ENCODE data around the gene SMPD1. TPM values are rescaled to one million over a fixed set of nuclear protein-coding genes. Genes with fewer than 3 reads are reported as not detected.

SMPD1 gene
- total and polyA plus RNA-seq, 2 experiments from 2014 or later: 0.76 to 0.97 TPM

DNA sequence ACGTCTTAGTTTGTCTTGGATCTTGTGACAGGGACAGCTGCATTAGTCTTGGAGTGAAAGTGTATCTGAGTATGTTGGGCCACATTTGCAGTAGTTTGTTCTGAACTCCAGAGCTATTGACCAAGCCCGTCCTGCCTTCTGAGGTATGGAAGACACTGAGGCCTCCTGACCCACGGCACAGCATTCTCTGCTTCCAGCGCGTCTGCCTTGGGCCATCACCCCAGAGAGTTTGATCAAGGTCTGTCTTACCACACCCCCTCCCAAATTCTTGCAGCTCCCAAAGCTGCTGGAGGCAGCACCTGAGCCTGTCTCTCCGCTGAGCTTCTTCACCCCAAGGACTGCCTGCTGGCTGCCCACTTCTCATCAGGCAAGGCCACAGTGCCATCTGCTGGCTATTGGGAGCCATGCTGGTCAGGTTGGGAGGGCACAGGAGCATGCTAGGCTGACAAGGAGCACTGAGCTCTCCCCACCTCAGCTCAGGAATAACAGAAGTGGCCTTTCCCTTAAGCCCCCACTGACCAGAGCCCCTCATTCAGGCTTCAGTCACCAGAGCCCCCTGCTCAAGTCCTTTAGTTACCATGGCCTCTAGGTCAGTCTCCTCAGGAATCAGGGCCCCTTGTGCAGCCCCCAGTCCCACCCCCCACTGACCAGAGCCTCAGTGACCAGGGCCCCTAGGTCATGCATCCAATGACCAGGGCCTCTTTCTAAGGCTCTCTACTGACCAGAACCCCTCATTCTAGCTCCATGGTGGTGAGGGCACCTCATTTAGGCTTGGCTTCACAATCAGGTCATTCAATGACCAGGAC is 27.2 kb upstream of the SMPD1 start:
- TF ChIP-seq, protein P1, sequence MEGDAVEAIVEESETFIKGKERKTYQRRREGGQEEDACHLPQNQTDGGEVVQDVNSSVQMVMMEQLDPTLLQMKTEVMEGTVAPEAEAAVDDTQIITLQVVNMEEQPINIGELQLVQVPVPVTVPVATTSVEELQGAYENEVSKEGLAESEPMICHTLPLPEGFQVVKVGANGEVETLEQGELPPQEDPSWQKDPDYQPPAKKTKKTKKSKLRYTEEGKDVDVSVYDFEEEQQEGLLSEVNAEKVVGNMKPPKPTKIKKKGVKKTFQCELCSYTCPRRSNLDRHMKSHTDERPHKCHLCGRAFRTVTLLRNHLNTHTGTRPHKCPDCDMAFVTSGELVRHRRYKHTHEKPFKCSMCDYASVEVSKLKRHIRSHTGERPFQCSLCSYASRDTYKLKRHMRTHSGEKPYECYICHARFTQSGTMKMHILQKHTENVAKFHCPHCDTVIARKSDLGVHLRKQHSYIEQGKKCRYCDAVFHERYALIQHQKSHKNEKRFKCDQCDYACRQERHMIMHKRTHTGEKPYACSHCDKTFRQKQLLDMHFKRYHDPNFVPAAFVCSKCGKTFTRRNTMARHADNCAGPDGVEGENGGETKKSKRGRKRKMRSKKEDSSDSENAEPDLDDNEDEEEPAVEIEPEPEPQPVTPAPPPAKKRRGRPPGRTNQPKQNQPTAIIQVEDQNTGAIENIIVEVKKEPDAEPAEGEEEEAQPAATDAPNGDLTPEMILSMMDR (conservative IDR thresholded peaks at IDR 0.05; ENCODE audit: low read depth in 2 of 2): peak; percentile 91 to 99
- no peak for TF ChIP-seq JUNB (IDR thresholded peaks at IDR 0.05; ENCODE audit: unreplicated experiment)
- Histone ChIP-seq H3K4me1 (ENCODE audit: insufficient read depth) (no peaks in the 10 kb centered on the region), H3K36me3 (ENCODE audit: insufficient read depth) (no peaks in the 10 kb centered on the region), H2AFZ (no peak overlapping the region), H3F3A (replicated peaks; ENCODE audit: low read depth) (no peaks in the 10 kb centered on the region), H3K4me2 (no peak overlapping the region), H4K20me1 (replicated peaks; ENCODE audit: insufficient read depth) (no peaks in the 10 kb centered on the region), H3K9me2 (ENCODE audit: insufficient read depth) (no peaks in the 10 kb centered on the region), H3K27ac (ENCODE audit: low read depth) (no peak overlapping the region), H3K79me2 (replicated peaks; ENCODE audit: insufficient read depth) (no peaks in the 10 kb centered on the region), H3K27me3 (ENCODE audit: insufficient read depth) (no peaks in the 10 kb centered on the region), H3K4me3 (no peak overlapping the region)
- peaks cover 3% of the 10 kb centered on the region for H3K27me3 Mint-ChIP-seq (ENCODE audit: insufficient read depth, low read depth, poor library complexity)
- H3K9me3 Mint-ChIP-seq: no peaks in the 10 kb centered on the region
- H3K36me3 Mint-ChIP-seq (ENCODE audit: low read depth): no peaks in the 10 kb centered on the region
- ATAC-seq: peak; percentile 99
- H3K4me1 Mint-ChIP-seq: peaks cover 4% of the 10 kb centered on the region; the same call in 2 of the 3 replicates
- H3K27ac Mint-ChIP-seq: no peak overlapping the region
- no peak overlapping the region for H3K4me3 Mint-ChIP-seq
- peak; percentile 91 for DNase-seq (ENCODE audit: low spot score)

DNA sequence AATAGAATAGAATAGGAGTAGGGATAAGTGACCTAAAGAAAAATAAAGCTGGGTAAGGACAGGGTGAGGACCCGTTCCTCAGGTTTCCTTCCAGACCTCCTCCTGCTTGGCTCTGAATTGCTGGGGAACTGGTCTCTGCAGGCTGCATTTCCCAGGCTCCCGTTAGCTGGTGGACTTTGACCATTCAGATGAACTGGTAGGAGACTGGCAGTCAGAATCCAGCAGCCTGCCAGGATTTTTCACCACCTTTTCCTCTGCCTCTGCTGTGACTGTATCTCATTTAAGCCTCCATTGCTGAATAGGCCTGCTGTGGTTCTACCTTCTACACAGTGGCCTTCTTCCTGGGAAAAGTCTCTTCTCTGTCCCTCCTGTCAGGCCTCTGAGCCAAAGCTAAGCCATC is 24.6 kb upstream of the SMPD1 start:
- peaks cover 3% of the 10 kb centered on the region for H3K27me3 Mint-ChIP-seq (ENCODE audit: insufficient read depth, low read depth, poor library complexity)
- Histone ChIP-seq H3K79me2 (replicated peaks; ENCODE audit: insufficient read depth) (no peaks in the 10 kb centered on the region), H3K4me3 (no peak overlapping the region), H3K4me2 (no peak overlapping the region), H3F3A (replicated peaks; ENCODE audit: low read depth) (no peaks in the 10 kb centered on the region), H3K27ac (ENCODE audit: low read depth) (no peak overlapping the region), H2AFZ (no peak overlapping the region), H3K36me3 (ENCODE audit: insufficient read depth) (no peaks in the 10 kb centered on the region), H4K20me1 (replicated peaks; ENCODE audit: insufficient read depth) (no peaks in the 10 kb centered on the region), H3K27me3 (ENCODE audit: insufficient read depth) (no peaks in the 10 kb centered on the region), H3K4me1 (ENCODE audit: insufficient read depth) (no peaks in the 10 kb centered on the region), H3K9me2 (ENCODE audit: insufficient read depth) (no peaks in the 10 kb centered on the region)
- no peaks in the 10 kb centered on the region for H3K36me3 Mint-ChIP-seq (ENCODE audit: low read depth)
- no peaks in the 10 kb centered on the region for H3K9me3 Mint-ChIP-seq
- no peak overlapping the region for H3K4me3 Mint-ChIP-seq
- no peak overlapping the region for H3K27ac Mint-ChIP-seq
- ATAC-seq (no peak), DNase-seq (ENCODE audit: low spot score) (no peak)
- H3K4me1 Mint-ChIP-seq: peaks cover 4% of the 10 kb centered on the region; the same call in 2 of the 3 replicates
- TF ChIP-seq ZNF331 (CRISPR knock-in tag; IDR thresholded peaks at IDR 0.05; ENCODE audit: low read depth) (no peak), CREB1 (CRISPR knock-in tag; IDR thresholded peaks at IDR 0.05; ENCODE audit: low read depth) (no peak)
- TF ChIP-seq, protein P2, sequence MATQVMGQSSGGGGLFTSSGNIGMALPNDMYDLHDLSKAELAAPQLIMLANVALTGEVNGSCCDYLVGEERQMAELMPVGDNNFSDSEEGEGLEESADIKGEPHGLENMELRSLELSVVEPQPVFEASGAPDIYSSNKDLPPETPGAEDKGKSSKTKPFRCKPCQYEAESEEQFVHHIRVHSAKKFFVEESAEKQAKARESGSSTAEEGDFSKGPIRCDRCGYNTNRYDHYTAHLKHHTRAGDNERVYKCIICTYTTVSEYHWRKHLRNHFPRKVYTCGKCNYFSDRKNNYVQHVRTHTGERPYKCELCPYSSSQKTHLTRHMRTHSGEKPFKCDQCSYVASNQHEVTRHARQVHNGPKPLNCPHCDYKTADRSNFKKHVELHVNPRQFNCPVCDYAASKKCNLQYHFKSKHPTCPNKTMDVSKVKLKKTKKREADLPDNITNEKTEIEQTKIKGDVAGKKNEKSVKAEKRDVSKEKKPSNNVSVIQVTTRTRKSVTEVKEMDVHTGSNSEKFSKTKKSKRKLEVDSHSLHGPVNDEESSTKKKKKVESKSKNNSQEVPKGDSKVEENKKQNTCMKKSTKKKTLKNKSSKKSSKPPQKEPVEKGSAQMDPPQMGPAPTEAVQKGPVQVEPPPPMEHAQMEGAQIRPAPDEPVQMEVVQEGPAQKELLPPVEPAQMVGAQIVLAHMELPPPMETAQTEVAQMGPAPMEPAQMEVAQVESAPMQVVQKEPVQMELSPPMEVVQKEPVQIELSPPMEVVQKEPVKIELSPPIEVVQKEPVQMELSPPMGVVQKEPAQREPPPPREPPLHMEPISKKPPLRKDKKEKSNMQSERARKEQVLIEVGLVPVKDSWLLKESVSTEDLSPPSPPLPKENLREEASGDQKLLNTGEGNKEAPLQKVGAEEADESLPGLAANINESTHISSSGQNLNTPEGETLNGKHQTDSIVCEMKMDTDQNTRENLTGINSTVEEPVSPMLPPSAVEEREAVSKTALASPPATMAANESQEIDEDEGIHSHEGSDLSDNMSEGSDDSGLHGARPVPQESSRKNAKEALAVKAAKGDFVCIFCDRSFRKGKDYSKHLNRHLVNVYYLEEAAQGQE (IDR thresholded peaks at IDR 0.05; ENCODE audit: unreplicated experiment): no peak
- TF ChIP-seq, protein P1 (conservative IDR thresholded peaks at IDR 0.05; ENCODE audit: low read depth in 2 of 2): no peak
- TF ChIP-seq, protein P3, sequence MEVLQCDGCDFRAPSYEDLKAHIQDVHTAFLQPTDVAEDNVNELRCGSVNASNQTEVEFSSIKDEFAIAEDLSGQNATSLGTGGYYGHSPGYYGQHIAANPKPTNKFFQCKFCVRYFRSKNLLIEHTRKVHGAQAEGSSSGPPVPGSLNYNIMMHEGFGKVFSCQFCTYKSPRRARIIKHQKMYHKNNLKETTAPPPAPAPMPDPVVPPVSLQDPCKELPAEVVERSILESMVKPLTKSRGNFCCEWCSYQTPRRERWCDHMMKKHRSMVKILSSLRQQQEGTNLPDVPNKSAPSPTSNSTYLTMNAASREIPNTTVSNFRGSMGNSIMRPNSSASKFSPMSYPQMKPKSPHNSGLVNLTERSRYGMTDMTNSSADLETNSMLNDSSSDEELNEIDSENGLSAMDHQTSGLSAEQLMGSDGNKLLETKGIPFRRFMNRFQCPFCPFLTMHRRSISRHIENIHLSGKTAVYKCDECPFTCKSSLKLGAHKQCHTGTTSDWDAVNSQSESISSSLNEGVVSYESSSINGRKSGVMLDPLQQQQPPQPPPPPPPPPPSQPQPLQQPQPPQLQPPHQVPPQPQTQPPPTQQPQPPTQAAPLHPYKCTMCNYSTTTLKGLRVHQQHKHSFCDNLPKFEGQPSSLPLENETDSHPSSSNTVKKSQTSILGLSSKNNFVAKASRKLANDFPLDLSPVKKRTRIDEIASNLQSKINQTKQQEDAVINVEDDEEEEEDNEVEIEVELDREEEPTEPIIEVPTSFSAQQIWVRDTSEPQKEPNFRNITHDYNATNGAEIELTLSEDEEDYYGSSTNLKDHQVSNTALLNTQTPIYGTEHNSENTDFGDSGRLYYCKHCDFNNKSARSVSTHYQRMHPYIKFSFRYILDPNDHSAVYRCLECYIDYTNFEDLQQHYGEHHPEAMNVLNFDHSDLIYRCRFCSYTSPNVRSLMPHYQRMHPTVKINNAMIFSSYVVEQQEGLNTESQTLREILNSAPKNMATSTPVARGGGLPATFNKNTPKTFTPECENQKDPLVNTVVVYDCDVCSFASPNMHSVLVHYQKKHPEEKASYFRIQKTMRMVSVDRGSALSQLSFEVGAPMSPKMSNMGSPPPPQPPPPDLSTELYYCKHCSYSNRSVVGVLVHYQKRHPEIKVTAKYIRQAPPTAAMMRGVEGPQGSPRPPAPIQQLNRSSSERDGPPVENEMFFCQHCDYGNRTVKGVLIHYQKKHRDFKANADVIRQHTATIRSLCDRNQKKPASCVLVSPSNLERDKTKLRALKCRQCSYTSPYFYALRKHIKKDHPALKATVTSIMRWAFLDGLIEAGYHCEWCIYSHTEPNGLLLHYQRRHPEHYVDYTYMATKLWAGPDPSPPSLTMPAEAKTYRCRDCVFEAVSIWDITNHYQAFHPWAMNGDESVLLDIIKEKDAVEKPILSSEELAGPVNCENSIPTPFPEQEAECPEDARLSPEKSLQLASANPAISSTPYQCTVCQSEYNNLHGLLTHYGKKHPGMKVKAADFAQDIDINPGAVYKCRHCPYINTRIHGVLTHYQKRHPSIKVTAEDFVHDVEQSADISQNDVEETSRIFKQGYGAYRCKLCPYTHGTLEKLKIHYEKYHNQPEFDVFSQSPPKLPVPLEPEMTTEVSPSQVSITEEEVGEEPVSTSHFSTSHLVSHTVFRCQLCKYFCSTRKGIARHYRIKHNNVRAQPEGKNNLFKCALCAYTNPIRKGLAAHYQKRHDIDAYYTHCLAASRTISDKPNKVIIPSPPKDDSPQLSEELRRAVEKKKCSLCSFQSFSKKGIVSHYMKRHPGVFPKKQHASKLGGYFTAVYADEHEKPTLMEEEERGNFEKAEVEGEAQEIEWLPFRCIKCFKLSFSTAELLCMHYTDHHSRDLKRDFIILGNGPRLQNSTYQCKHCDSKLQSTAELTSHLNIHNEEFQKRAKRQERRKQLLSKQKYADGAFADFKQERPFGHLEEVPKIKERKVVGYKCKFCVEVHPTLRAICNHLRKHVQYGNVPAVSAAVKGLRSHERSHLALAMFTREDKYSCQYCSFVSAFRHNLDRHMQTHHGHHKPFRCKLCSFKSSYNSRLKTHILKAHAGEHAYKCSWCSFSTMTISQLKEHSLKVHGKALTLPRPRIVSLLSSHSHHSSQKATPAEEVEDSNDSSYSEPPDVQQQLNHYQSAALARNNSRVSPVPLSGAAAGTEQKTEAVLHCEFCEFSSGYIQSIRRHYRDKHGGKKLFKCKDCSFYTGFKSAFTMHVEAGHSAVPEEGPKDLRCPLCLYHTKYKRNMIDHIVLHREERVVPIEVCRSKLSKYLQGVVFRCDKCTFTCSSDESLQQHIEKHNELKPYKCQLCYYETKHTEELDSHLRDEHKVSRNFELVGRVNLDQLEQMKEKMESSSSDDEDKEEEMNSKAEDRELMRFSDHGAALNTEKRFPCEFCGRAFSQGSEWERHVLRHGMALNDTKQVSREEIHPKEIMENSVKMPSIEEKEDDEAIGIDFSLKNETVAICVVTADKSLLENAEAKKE (CRISPR knock-in tag; IDR thresholded peaks at IDR 0.05): no peak

All from GM23338 (cell line).